HG03521 (cell line): ENCODE results near the gene MORF4L1.
"Not testable (repeated sequence)": the region's sequence is repeated elsewhere in the genome, so short reads cannot be mapped to it uniquely, and the experiment has no call there.

ENCODE experiments used
- ATAC-seq: cut with Tn5 transposase; IDR thresholded peaks from one replicate; pipeline ENCODE4 v1.9.1; 2021; ENCODE audit warnings: mild to moderate bottlenecking, moderate library complexity; ENCODE audit not compliant: unreplicated experiment

The MORF4L1 gene

GRCh38 chr15:78854833-78855372, 17.8 kb upstream of the MORF4L1 start:
- ATAC-seq, result no peak

DNA sequence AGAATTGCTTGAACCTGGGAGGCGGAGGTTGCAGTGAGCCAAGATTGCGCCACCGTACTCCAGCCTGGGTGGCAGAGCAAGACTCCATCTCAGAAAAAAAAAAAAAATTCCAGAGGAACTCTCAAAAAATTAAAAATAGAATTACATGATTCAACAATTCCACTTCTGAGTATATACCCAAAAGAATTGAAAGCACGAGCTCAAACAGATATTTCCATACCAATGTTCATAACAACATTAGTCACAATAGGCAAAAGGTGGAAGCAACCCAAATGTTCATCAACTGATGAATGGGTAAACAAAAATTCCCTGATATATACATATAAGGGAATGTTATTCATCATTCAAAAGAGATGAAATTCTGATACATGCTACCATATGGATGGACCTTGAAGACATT, 16.9 kb upstream of the MORF4L1 start:
- ATAC-seq, result no peak

- peak; percentile 73 for ATAC-seq
Measured at GRCh38 chr15:78859971-78860719, 12.5 kb upstream of the MORF4L1 start.

GRCh38 chr15:78865585-78865984, 7.1 kb upstream of the MORF4L1 start:
- ATAC-seq, result not testable (repeated sequence)

DNA sequence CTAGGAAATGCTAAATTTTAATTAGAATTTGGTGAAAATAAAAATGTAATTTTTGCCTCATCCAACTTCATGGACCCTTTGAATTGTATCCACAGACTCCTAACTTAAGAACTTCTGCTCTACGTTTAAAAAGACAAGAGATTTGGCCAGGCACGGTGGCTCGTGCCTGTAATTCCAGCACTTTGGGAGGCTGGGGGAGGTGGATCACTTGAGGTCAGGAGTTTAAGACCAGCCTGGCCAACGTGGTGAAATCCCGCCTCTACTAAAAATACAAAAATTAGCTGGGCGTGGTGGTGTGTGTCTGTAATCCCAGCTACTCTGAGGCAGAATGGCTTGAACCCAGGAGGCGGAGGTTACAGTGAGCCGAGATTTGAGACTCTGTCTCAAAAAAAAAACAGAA, 6.7 kb upstream of the MORF4L1 start:
- ATAC-seq, result not testable (repeated sequence)

- ATAC-seq, result no peak
Measured at GRCh38 chr15:78866803-78867202, 5.9 kb upstream of the MORF4L1 start.

DNA sequence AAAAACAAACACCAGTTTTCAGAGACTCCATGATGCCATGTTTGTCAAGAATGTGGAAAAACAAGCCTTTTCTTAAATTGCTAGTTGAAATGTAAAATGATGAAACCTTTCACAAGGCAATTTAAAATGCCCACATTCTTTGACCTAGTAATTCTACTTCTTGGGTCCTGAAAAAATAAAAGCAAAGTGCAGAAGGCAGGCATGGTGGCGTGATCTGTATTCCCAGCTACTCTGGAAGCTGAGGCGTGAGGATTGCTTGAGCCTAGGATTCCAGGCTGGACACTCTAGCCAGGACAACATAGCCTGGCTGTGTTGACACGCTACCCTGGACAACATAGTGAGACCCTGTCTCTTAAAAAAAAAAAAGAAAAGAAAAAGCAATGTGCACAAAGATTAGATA, 4.3 kb upstream of the MORF4L1 start:
- no peak for ATAC-seq

GRCh38 chr15:78871483-78872127, 1.1 kb upstream of the MORF4L1 start:
- not testable (repeated sequence) for ATAC-seq

DNA sequence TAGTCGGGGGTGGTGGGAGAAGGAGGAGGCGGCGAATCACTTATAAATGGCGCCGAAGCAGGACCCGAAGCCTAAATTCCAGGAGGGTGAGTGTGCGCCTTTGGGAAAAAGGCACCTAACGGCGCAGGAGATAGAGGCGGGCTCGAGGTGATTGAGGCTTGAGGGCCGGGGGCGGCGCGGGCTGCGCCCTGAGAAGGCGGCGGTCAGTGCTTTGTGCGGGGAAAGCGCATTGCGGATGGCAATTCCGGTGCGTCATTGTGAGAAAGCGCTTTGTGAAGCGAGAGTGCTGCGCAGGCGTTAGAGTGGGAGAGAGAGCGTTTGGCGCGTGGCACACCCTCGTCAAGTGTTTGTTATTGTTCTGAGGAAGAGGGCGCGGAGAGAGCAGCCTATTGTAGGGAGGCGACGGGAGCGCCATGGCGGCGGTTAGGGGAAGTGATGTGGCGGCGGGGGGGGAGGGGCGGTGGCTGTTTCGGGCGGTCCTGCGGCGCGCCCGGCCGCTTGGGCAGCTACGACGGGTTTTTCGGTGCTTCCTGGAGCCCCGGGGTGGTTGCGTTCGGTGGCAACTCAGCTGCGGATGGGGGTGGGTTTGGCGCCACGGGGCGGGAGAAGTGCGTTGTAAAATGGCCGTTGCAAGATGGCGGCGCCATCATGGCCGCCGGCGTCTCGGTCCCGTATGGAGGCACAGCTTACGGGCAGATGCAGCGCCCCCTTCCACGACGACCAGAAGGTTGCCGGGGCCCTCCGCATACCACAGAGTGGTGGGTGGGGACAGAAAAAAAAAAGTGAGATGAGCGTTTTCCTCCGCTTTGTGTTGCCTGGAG, 492 bp downstream of the MORF4L1 start:
- ATAC-seq, result peak; percentile 65

DNA sequence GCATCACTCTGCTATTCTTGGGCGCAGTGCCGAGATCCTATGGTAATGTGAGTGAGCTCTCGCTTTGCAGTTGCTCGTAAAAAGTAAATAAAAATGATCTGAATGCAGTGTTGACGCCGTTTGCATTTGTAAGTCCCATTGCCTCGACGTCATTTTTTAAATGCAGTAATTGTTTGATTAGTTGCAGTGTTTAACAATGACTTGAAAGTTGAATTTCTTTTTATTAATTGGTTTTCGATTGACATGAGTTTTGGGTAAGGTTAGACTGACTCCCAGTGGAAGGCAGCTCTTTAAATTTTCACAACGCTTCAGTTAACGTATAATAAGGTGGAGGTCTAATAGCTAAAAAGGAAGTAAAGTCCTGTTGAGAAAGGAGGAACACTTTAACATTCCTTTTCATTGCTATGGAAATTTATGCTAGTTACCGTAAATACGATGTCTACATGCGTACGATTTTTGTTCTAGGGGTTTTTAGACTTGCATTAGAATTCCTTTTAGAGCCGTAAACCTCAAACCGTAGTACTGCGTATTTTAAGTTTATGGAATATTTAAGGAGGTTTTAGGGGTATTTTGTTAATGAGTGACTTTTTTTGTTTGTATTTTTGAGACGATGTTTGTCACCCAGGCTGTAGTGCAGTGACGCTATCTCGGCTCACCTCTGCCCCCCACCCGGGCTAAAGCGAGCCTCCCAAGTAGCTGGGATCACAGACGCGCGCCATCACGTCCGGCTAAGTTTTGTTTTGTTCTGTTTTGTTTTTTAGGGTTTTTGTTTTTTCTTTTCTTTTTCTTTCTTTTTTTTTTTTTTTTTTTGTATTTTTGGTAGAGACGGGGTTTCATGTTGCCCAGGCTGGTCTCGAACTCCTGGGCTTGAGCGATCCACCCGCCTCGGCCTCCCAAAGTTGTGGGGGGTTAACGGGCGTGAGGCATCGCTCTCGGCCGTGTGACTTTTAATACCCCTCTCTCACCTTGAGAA, 1.4 kb downstream of the MORF4L1 start:
- no peak for ATAC-seq

DNA sequence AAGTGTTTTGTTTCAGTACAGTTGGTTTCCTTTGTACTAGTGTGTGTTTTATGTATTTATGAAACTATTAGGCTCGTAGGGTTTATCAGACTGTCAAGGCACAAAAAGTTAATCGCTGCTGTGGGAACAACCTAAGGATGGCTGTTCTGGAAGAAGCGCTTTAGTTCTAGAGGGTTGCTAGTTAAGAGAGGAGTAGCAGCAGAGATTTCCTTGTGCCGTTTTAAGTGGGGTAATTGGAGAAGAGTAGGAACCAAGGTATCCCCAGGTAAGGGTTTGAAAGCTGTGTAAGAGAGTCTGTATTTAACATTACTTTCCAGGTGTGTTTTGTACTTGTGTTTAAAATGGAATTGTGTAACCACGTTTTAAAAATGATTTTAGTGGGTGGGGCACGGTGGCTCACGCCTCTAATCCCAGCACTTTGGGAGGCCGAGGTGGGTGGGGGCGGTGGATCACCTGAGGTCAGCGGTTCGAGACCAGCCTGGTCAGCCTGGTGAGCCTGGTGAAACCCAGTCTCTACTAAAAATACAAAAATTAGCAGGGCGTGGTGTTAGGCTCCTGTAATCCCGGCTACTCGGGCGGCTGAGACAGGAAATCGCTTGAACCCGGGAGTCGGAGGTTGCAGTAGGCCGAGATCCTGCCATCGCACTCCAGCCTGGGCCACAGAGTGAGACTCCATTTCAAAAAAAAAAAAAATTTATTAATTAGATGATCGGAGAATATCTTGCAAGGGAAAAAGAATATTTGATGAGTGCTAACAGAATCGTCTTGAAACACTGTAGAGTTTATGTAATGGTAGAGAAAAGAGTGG, 2.6 kb downstream of the MORF4L1 start:
- no peak for ATAC-seq

GRCh38 chr15:78876954-78877353, 4.3 kb downstream of the MORF4L1 start:
- ATAC-seq, result not testable (repeated sequence)

GRCh38 chr15:78878356-78878755, 5.7 kb downstream of the MORF4L1 start:
- no peak for ATAC-seq

DNA sequence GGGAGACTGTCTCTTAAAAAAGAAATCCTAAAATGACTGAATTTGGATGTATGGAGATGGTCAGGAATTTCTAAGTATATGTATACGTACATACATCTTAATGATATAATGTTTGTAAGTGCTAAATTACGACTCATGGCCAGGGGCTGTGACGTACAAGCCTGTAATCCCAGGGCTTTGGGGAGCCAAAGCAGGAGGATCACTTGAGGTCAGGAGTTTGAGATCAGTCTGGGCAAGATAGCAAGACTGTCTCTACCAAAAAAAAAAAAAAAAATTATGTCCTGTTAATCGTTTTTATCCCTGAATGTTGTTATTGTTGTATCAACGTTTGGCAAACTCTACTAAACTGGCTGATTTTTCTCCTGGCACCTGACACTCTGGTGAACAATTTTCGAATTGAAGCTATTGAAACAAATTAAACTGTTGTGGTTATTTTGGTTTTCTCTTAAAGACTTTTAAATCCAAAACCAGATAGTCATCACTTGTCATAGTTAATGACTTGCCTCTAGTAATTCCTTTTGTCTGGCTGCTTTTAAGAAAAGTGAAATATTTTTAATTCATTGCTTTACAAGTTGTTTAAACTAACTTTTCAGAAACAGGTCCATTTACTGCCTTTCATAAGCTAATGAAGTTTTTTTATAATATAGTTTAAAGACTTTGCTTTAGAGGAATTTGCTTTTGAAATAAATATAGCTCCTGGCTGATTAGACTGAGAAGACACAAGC, 7.0 kb downstream of the MORF4L1 start:
- no peak for ATAC-seq

- no peak for ATAC-seq
Measured at GRCh38 chr15:78880242-78880533, 7.5 kb downstream of the MORF4L1 start.

GRCh38 chr15:78880813-78881212, 8.1 kb downstream of the MORF4L1 start:
- no peak for ATAC-seq

DNA sequence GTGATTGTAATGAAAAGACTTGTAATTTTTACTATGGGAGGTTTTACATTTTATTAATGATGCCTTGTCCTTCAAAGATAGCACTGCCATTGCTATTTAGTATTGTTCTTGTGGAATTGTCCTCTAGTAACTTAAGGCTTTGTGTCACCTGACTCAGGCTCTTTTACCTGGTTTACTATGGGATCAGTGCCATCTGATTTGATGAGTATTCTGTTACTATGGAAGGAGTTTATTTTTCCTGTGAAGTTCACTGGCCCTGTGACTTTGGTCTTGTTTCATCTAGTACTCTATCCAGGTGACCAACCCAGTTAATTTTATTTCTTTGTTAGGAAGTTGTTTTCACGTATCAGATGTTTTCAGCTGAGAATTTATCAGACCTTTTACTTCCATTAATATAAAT, 9.0 kb downstream of the MORF4L1 start:
- no peak for ATAC-seq

GRCh38 chr15:78889000-78889399, 16.3 kb downstream of the MORF4L1 start:
- no peak for ATAC-seq

- no peak for ATAC-seq
Measured at GRCh38 chr15:78893538-78893937, 20.8 kb downstream of the MORF4L1 start.
